ENCODE measurements around the gene DSCAML1.

DSCAML1 gene

GRCh38 chr11:117453886-117454563, 343.0 kb downstream of the DSCAML1 start:
- DNase-seq (ENCODE audit: low read depth in 2 of 2), result no peak

GRCh38 chr11:117449111-117449693, 347.8 kb downstream of the DSCAML1 start:
- no peak for DNase-seq (ENCODE audit: low read depth in 2 of 2)

GRCh38 chr11:117444711-117445658, 352.0 kb downstream of the DSCAML1 start:
- no peak for DNase-seq (ENCODE audit: low read depth in 2 of 2)

- DNase-seq (ENCODE audit: low read depth in 2 of 2), result no peak
Observed at GRCh38 chr11:117444256-117444655, 352.8 kb downstream of the DSCAML1 start.

GRCh38 chr11:117443266-117444186, 353.5 kb downstream of the DSCAML1 start:
- no peak for DNase-seq (ENCODE audit: low read depth in 2 of 2)

- DNase-seq (ENCODE audit: low read depth in 2 of 2), result no peak
Observed at GRCh38 chr11:117442869-117443239, 354.2 kb downstream of the DSCAML1 start.

GRCh38 chr11:117442049-117442868, 354.8 kb downstream of the DSCAML1 start:
- DNase-seq (ENCODE audit: low read depth in 2 of 2), result no peak

- no peak for DNase-seq (ENCODE audit: low read depth in 2 of 2)
Observed at GRCh38 chr11:117441146-117441975, 355.7 kb downstream of the DSCAML1 start.

GRCh38 chr11:117440258-117440657, 356.8 kb downstream of the DSCAML1 start:
- no peak for DNase-seq (ENCODE audit: low read depth in 2 of 2)

GRCh38 chr11:117439256-117439655, 357.8 kb downstream of the DSCAML1 start:
- no peak for DNase-seq (ENCODE audit: low read depth in 2 of 2)

GRCh38 chr11:117438371-117439000, 358.5 kb downstream of the DSCAML1 start:
- no peak for DNase-seq (ENCODE audit: low read depth in 2 of 2)

GRCh38 chr11:117437791-117438130, 359.3 kb downstream of the DSCAML1 start:
- DNase-seq (ENCODE audit: low read depth in 2 of 2), result no peak

GRCh38 chr11:117437041-117437790, 359.8 kb downstream of the DSCAML1 start:
- no peak for DNase-seq (ENCODE audit: low read depth in 2 of 2)

GRCh38 chr11:117435326-117435725, 361.7 kb downstream of the DSCAML1 start:
- DNase-seq (ENCODE audit: low read depth in 2 of 2), result no peak

- DNase-seq (ENCODE audit: low read depth in 2 of 2), result no peak
Observed at GRCh38 chr11:117434481-117434880, 362.5 kb downstream of the DSCAML1 start.

- no peak for DNase-seq (ENCODE audit: low read depth in 2 of 2)
Observed at GRCh38 chr11:117433717-117434116, 363.3 kb downstream of the DSCAML1 start.

- DNase-seq (ENCODE audit: low read depth in 2 of 2), result no peak
Observed at GRCh38 chr11:117431436-117431835, 365.6 kb downstream of the DSCAML1 start.

- no peak for DNase-seq (ENCODE audit: low read depth in 2 of 2)
Observed at GRCh38 chr11:117430293-117430955, 366.6 kb downstream of the DSCAML1 start.
